ENCODE measurements around the gene KRT31. TPM values are rescaled to one million over a fixed set of nuclear protein-coding genes. Genes with fewer than 3 reads are reported as not detected.
"Not testable (repeated sequence)": the region's sequence is repeated elsewhere in the genome, so short reads cannot be mapped to it uniquely, and the experiment has no call there.

Gene KRT31
- polyA plus RNA-seq, 4 donors: not detected

- DNase-seq (ENCODE audit: low read depth in 4 of 4, low spot score in 2 of 4): no peak
These were observed 20.9 kb upstream of the KRT31 start for GRCh38 chr17:41418116-41418860.

DNA sequence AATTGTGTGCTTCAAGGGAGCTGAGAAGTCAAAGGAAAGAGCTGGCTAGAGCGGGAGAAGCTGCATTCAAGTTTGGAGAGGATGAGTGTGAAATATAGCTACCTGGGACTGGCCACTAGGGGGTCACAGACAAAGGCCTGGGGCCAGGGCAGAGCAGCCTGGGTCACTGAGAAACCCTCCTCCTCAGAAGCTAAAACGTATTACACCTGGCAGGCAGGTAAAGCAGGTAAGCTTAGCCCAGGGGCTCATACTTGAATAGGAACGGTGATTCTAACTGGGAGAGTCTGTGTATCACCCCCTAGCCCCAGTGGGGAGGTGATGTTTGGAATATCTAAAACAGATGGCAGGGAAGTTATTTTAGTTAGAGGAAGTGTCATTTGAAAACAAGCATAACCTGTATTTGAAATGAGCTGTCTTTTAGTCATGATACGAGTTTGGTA, 20.2 kb upstream of the KRT31 start:
- no peak for DNase-seq (ENCODE audit: low read depth in 4 of 4, low spot score in 2 of 4)

DNA sequence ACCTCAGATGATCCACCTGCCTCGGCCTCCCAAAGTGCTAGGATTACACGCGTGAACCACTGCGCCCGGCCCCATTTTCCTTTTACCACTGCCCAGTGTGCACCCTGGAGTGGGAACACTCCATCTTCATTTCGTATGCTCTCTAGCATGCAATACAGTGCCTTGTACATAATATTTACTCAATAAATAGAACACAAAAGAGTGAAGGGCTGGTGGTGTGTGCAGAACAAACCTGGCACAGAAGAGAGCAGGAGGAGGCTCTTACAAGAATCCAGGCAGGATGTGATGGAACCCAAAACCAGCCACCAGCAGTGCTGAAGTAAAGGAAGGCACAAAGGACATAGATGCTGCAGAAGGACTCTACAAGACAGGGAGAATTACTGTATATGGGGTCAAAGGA, 19.7 kb upstream of the KRT31 start:
- no peak for DNase-seq (ENCODE audit: low read depth in 4 of 4, low spot score in 2 of 4)

DNA sequence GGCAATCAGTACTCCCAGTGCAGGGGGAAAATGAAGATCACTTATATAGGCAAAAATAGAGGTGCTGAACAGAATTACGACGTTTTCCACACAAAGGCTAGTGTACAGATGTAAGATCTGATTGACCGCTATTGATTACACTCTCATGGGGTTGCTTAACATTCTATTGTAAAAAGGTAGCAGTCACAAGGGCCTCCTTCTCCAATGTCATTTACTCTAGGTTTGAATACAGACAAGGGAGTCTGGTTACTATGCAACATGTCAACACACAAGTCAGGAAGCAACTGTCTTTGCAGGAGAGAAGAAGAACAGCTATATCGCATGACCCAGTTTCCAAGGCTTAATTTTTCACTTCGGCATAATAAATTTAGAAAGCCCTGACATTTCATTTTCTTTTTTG, 19.1 kb upstream of the KRT31 start:
- no peak for DNase-seq (ENCODE audit: low read depth in 4 of 4, low spot score in 2 of 4)

DNA sequence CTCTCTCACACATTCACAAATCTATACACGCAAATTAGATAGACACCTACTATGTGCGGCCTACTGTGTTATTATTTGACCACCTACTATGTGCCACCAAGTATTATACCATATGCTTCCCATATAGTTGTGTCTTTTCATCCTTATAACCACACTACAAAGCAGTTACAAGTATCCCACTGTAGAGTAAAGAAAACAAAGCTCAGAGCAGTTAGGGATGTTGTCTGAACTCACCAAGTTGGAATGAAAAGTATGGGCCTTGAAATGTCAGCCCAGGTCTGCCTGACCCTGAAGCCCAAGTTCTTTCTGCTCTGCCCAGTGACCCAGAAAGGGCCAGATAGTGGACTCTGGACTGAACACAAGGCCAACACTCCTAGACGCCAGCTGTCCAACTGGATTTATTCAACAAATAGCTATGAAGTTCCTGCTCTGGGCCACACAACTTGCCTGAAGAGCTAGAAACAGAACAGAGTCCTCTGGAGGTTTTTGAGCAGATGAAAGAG, 18.5 kb upstream of the KRT31 start:
- DNase-seq (ENCODE audit: low read depth in 4 of 4, low spot score in 2 of 4): no peak

GRCh38 chr17:41415411-41415810, 18.0 kb upstream of the KRT31 start:
- no peak for DNase-seq (ENCODE audit: low read depth in 4 of 4, low spot score in 2 of 4)

DNA sequence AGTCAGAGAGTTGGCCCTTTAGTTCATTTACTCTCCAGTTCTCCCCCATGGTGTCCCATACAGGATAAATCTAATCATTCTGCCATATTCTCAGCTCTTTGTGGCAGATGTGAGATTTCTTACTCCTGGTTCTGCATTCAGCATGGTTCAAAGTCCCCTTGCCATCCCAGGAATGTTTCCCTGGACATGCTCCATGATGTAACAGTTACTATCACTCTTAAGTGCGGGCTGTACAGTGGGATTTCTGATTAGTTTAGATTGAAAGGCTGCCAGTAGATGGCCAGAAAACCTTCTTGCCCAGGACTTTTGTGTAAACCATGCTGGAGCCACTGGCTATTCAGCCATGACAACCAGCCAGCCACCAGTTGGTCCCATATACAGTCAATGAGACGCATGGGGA, 16.6 kb upstream of the KRT31 start:
- DNase-seq (ENCODE audit: low read depth in 4 of 4, low spot score in 2 of 4): no peak

GRCh38 chr17:41413353-41413957, 16.0 kb upstream of the KRT31 start:
- DNase-seq (ENCODE audit: low read depth in 4 of 4, low spot score in 2 of 4): no peak

DNA sequence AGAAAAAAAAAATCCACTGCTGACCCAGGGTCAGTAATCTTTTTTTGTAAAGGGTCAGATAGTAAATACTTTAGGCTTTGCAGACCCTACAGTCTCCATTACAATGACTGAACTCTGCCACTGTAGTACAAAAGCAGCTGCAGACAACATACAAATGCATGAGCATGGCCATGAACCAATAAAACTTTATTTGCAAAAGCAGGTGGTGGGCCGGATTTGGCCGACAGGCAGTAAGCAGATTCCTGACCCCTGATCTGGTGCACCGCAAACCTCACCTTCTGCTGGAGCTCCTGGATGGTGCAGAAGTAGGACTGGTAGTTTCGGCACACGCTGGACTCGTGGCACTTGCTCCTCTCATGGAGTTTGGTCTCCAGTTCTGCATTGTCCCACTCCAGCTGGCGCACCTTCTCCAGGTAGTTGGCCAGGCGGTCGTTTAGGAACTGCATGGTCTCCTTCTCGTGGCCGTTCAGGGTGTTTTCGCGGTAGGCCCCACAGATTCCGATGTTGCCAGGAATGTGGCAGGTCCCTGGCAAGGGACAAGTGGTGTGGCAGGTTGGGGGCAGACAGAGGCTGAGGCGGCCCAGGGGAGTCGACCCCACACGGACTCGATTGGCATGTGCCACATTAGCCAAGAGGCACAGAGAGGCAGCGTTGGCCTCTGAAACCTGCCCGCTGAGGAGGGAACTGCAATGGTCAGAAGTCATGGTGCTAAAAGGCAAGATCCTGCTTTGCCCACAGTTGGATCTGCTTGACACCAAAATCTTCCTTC, 13.8 kb upstream of the KRT31 start:
- DNase-seq (ENCODE audit: low read depth in 4 of 4, low spot score in 2 of 4): no peak

- DNase-seq (ENCODE audit: low read depth in 4 of 4, low spot score in 2 of 4): no peak
These were observed 9.8 kb upstream of the KRT31 start for GRCh38 chr17:41407226-41407625.

GRCh38 chr17:41406205-41406604, 8.8 kb upstream of the KRT31 start:
- DNase-seq (ENCODE audit: low read depth in 4 of 4, low spot score in 2 of 4): no peak

- no peak for DNase-seq (ENCODE audit: low read depth in 4 of 4, low spot score in 2 of 4)
These were observed 6.7 kb upstream of the KRT31 start for GRCh38 chr17:41404024-41404671.

- DNase-seq (ENCODE audit: low read depth in 4 of 4, low spot score in 2 of 4): no peak
These were observed 6.1 kb upstream of the KRT31 start for GRCh38 chr17:41403404-41404023.

DNA sequence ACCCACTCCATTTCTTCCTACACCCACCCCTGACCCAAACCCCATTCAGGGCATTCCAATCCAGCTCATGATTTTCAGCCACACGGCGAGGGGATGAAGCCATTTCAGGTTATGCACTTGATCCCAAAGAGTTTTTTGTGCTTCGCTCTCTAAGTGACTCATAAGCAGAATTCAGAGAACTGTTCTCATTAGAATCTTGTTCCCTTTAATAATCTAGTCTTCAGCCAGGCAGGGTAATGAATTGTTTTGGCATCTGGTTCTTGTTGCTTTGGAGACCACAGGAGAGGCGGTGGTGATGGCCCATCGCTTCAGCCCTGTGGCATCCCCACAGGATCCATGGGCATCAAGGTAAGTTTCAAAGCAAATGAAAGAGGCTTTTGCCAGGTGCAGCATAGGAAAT, 4.8 kb upstream of the KRT31 start:
- no peak for DNase-seq (ENCODE audit: low read depth in 4 of 4, low spot score in 2 of 4)

- DNase-seq (ENCODE audit: low read depth in 4 of 4, low spot score in 2 of 4): no peak
These were observed 1.1 kb downstream of the KRT31 start for GRCh38 chr17:41396340-41396739.

- no peak for DNase-seq (ENCODE audit: low read depth in 4 of 4, low spot score in 2 of 4)
These were observed 1.8 kb downstream of the KRT31 start for GRCh38 chr17:41395611-41396010.

DNA sequence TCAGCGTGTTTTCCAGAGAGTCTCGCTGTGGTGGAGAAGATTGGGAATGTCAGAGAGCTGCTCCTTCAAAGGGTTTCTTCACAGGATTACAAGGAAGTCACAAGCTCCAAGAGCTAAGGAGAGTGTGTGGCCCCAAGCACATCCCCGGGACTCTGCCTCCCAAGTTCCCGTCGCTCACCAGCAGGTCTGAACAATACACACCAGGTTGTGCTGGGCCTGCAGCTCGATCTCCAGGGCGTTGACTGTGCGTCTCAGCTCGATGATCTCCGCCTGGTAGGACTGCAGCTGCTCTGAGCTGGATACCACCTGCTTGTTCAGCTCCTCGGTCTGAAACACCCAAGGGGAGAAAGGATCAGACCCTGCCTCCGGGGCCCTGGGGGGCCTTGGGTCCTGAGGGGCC, 2.4 kb downstream of the KRT31 start:
- not testable (repeated sequence) for DNase-seq (ENCODE audit: low read depth in 4 of 4, low spot score in 2 of 4)

- no peak for DNase-seq (ENCODE audit: low read depth in 4 of 4, low spot score in 2 of 4)
These were observed 3.0 kb downstream of the KRT31 start for GRCh38 chr17:41394254-41394996.

DNA sequence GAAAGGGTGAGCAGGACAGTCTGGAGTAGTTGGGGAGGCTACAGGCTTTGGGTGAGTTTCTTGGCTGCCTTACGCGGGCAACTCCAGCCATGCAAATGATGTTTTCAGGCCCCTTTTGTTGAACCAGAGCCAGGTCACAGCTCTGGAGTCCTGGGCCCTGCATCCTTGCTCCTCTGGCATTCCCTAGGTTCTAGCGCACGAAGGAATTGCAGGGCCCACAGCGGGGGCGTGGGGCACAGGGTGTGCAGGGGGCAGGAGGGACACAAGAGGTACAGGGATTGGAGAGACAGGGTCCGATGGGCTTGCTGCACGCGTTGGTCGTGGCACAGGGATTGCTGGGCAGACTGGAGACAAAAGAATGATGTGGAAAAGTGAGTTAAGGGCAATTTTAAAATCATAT, 3.6 kb downstream of the KRT31 start:
- DNase-seq (ENCODE audit: low read depth in 4 of 4, low spot score in 2 of 4): no peak

- no peak for DNase-seq (ENCODE audit: low read depth in 4 of 4, low spot score in 2 of 4)
These were observed 4.1 kb downstream of the KRT31 start for GRCh38 chr17:41393294-41393693.

All from left renal cortex interstitium (tissue), 4 donors.